ENCODE data around the gene MYBL2. TPM values are rescaled to one million over a fixed set of nuclear protein-coding genes. Genes with fewer than 3 reads are reported as not detected.

The MYBL2 gene
- total and polyA plus RNA-seq, 4 donors, result 1.6 to 30.9 (median 1.9) TPM; not detected in 1

GRCh38 chr20:43711098-43711654 is 44.3 kb downstream of the MYBL2 start:
- Histone ChIP-seq H3K4me1 (ENCODE audit: control insufficient read depth in 4 of 4, insufficient read depth in 4 of 4, low read length in 3 of 4) (no peaks in the 10 kb centered on the region), H3K27me3 (ENCODE audit: control insufficient read depth in 4 of 4, insufficient read depth in 4 of 4, low read length in 3 of 4) (no peaks in the 10 kb centered on the region), H3K9ac (ENCODE audit: low read depth in 1 of 2, low read length in 2 of 2) (no peak overlapping the region), H3K4me3 (ENCODE audit: low read depth in 1 of 3, low read length in 3 of 3) (no peak overlapping the region), H3K9me3 (ENCODE audit: control insufficient read depth in 4 of 4, low read length in 3 of 4) (no peaks in the 10 kb centered on the region), H3K27ac (ENCODE audit: low read depth in 1 of 2, low read length in 2 of 2) (no peak overlapping the region), H3K36me3 (ENCODE audit: control insufficient read depth in 4 of 4, insufficient read depth in 3 of 4, low read depth in 1 of 4, low read length in 3 of 4) (no peaks in the 10 kb centered on the region)
- 94% methylated on average over 15 of the region's 15 CpGs for WGBS
- DNase-seq (ENCODE audit: low spot score), result no peak
- TF ChIP-seq FOXA1 (IDR thresholded peaks at IDR 0.05) (no peak), RXRA (IDR thresholded peaks at IDR 0.05) (no peak), SP1 (IDR thresholded peaks at IDR 0.05) (no peak), GABPA (IDR thresholded peaks at IDR 0.05 in 1 of 2, conservative IDR thresholded peaks at IDR 0.05 in 1 of 2) (no peak), MAX (IDR thresholded peaks at IDR 0.05) (no peak), NR2F2 (IDR thresholded peaks at IDR 0.05) (no peak), HNF4A (conservative IDR thresholded peaks at IDR 0.05) (no peak), YY1 (IDR thresholded peaks at IDR 0.05) (no peak), ATF3 (IDR thresholded peaks at IDR 0.05) (no peak), FOXA2 (IDR thresholded peaks at IDR 0.05) (no peak), TAF1 (conservative IDR thresholded peaks at IDR 0.05) (no peak), JUND (IDR thresholded peaks at IDR 0.05) (no peak), ZBTB33 (IDR thresholded peaks at IDR 0.05) (no peak), REST (IDR thresholded peaks at IDR 0.05) (no peak), HNF4G (IDR thresholded peaks at IDR 0.05) (no peak), RAD21 (IDR thresholded peaks at IDR 0.05) (no peak), EGR1 (IDR thresholded peaks at IDR 0.05; ENCODE audit: low read depth in 2 of 2) (no peak), CTCF (IDR thresholded peaks at IDR 0.05; ENCODE audit: low read depth, low read length, missing input control) (no peak)
